HEK293 (cell line): Measurements from ENCODE around the gene HIVEP2.

Source experiments
- OVOL3 ChIP-seq: fragments of 450-650 bp; formaldehyde crosslinking; IDR thresholded peaks from 2 replicates; pipeline ENCODE4 v1.5.1; 2016; ENCODE audit warnings: missing biosample characterization, missing genetic modification characterization
- REST ChIP-seq: fragments of 450-650 bp; formaldehyde crosslinking; IDR thresholded peaks from 2 replicates; pipeline ENCODE4 v1.5.1; 2016; ENCODE audit warnings: missing biosample characterization, missing genetic modification characterization
- ZBTB7A ChIP-seq: fragments of 450-650 bp; formaldehyde crosslinking; IDR thresholded peaks from 2 replicates; pipeline ENCODE4 v1.5.1; 2016; ENCODE audit warnings: low read depth, missing biosample characterization, missing genetic modification characterization
- ZFHX2 ChIP-seq: fragments of 450-650 bp; formaldehyde crosslinking; conservative IDR thresholded peaks from 2 replicates; pipeline ENCODE4 v1.5.1; 2016; ENCODE audit warnings: missing biosample characterization, missing genetic modification characterization
- ZNF292 ChIP-seq: fragments of 450-650 bp; formaldehyde crosslinking; IDR thresholded peaks from 2 replicates; pipeline ENCODE4 v1.5.1; 2016; ENCODE audit warnings: low read depth, missing biosample characterization, missing genetic modification characterization, borderline replicate concordance
- ZNF571 ChIP-seq: fragments of 450-650 bp; formaldehyde crosslinking; IDR thresholded peaks from 2 replicates; pipeline ENCODE4 v1.5.0; 2017; ENCODE audit warnings: missing biosample characterization, missing genetic modification characterization
- TF ChIP-seq, protein P1 (sequence below): fragments of 450-650 bp; formaldehyde crosslinking; IDR thresholded peaks from 2 replicates; pipeline ENCODE4 v1.5.1; 2016; ENCODE audit warnings: missing biosample characterization, missing genetic modification characterization

GRCh38 chr6:142844065-142844755 lies 100.8 kb downstream of the HIVEP2 start:
- no peak for TF ChIP-seq REST (tag by site-specific recombination)
- TF ChIP-seq ZBTB7A = no peak
- no peak for TF ChIP-seq ZNF292 (tag by site-specific recombination)
- TF ChIP-seq, protein P1, sequence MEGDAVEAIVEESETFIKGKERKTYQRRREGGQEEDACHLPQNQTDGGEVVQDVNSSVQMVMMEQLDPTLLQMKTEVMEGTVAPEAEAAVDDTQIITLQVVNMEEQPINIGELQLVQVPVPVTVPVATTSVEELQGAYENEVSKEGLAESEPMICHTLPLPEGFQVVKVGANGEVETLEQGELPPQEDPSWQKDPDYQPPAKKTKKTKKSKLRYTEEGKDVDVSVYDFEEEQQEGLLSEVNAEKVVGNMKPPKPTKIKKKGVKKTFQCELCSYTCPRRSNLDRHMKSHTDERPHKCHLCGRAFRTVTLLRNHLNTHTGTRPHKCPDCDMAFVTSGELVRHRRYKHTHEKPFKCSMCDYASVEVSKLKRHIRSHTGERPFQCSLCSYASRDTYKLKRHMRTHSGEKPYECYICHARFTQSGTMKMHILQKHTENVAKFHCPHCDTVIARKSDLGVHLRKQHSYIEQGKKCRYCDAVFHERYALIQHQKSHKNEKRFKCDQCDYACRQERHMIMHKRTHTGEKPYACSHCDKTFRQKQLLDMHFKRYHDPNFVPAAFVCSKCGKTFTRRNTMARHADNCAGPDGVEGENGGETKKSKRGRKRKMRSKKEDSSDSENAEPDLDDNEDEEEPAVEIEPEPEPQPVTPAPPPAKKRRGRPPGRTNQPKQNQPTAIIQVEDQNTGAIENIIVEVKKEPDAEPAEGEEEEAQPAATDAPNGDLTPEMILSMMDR (tag by site-specific recombination) = no peak
- TF ChIP-seq ZNF571 (tag by site-specific recombination) = no peak
- no peak for TF ChIP-seq ZFHX2 (tag by site-specific recombination)
- TF ChIP-seq OVOL3 = no peak
